GM18508 (cell line): ENCODE data around the gene IRX2.

Source experiments
- ATAC-seq: cut with Tn5 transposase; IDR thresholded peaks from one replicate; pipeline ENCODE4 v1.9.1; 2021; ENCODE audit warnings: moderate number of reproducible peaks; ENCODE audit not compliant: insufficient read depth, unreplicated experiment

Gene IRX2

DNA sequence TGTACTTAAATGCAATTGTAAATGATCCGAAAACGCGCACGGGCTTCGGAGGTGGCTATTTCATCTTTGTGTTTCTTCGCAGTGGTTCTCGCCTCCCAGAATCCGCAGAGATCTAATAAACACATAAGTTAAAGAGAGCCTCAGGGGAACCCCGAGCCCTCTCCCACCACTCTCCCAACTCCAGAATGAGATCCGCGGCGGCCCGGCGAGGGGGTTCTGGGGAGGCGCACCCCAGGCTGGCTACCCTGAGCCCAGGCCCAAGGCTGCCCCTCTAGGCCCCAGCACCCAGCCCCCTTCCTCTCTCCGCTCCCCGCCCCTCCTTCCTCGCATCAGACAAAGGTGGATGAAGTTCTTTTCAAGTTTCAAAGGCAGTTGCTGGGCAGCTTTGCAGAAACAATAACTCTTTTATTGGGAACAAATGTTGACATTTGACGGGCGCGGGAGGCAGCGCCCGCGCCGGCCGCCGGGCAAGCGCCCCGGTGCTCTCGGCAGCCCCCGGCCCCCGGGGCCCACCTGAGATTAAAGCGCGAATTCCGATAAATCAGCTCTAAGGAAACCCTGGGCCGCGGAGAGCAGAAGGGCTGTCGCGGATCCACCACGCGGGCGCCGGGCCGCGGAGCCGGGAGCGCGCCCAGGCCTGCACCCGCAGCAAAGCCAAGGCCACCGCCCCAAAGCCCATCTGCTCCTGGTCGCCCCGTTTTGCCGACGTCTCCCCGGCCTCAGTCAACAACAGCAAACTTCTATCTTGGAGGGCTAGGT is 8.4 kb downstream of the IRX2 start:
- ATAC-seq, result no peak

DNA sequence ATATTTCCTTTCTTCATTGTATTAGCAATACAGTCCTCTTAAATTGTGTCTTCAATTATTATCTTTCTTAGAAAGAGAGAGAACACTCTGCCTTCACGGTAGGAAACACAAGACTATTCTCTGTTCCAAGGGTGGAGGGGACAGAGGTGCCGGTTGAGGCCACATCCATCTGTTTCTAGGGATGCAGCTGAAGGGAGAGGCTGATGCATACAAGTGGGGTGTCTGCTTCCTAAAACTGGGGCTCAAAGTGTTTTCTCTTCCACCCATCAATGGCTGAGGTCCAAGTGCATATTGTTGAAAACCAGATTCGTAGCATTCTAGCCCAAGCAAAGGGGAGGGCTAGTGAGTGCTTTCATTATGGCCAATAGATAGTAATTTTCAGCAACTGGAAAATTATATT is 9.5 kb downstream of the IRX2 start:
- no peak for ATAC-seq

DNA sequence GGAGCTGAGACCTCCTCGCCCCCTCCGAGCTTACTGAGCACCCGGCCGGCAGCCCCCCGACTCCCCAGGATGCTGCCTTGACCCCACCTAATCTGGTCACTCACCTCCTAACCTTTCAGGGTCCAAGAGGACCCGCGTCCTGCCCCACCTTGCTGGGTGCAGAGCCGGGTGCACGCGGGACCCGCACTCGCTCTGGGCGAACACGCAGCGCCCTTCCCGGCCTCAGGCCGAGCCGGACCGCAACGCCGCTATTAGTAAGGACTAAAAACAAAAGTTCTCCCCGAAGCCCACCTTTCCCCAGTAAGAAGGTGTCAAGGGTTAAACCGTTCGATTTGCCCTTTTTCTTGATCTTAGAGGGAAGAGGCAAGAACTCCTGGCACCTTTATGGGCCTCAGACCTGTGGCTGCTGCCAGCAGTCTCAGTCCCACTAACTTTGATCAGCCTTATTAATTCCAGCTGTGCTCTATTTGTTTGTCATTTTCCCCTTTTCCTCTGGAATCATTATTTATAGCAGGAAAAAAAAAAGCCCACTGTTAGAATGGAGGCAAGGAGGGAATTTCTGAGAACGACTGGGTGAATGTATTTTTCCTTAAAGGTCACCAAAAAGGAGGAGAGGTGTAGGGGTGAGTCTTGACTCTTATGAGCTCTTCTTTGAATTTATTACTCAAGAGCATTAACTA is 10.5 kb downstream of the IRX2 start:
- ATAC-seq, result no peak

DNA sequence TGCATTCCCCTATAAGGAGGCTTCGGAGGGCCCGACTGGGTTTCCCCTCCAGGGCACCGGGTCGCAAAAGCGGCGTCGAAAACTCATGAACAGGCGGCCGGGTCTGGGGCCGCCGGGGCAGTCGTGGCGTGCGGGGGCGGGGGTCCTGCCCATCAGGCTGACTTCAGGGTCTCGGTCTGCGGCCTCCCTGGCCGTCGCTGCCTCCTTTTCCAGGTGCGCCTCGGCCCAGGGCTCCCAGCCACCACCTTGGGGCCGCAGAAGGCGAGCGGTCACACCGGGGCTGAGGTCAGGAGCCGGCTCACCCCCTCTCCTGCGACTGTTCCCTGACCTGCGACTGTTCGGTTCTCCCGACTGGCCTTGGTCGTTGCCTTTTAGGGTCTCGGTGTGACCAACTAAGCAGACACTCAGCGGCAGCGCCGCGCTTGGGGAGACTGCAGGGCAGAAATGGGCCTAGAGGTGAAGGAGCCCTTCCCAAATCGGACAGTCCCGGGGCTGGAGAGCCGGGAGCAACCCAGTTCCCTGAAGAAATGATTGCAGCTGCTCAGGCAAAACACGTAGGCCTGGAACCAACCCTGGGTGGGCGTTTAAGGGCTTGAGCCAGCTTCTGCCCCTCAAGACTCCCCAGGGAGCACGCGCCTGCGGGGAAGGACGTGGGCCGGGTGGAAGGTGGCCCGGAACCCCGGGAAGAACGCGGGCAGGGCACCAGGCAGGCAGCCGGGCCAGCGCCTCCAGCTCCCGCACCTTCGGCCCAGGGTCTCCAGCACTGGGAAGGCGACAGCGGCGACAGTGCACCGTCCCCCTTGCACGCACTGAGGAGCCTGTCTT is 11.2 kb downstream of the IRX2 start:
- no peak for ATAC-seq

DNA sequence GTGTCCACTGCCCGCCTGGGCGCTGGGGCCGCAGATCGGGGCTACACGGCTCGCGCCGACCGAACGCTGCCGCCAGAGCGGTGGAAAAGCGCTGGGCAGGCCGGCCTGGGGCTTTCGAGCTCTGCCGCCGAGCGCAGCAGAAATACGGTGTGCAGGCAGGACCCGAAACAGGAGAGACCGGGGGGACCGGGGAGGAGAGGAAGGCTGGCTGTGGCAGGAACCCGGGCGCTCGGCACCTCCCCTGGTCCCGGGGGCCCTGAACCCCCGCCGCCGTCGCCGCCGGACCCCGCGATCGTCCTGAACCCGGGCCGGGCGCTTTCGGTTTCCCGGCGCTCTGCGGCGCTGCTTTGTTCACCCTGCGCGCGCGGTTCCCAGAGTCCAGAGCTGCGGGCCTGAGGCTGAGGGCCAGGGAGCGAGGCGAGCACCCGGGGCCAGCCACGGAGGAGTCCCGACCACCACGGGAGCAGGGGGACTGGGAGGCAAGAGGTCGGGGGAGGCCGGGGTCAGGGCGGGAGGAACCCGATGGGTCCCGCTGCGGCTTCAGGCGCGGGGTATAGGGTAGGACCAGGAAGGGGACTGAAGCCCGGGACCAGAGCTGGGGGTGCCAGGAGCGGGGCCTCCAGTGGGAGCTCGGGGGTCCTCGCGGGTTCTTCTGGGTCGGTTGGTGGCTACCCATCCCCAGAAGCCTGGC is 12.0 kb downstream of the IRX2 start:
- no peak for ATAC-seq

DNA sequence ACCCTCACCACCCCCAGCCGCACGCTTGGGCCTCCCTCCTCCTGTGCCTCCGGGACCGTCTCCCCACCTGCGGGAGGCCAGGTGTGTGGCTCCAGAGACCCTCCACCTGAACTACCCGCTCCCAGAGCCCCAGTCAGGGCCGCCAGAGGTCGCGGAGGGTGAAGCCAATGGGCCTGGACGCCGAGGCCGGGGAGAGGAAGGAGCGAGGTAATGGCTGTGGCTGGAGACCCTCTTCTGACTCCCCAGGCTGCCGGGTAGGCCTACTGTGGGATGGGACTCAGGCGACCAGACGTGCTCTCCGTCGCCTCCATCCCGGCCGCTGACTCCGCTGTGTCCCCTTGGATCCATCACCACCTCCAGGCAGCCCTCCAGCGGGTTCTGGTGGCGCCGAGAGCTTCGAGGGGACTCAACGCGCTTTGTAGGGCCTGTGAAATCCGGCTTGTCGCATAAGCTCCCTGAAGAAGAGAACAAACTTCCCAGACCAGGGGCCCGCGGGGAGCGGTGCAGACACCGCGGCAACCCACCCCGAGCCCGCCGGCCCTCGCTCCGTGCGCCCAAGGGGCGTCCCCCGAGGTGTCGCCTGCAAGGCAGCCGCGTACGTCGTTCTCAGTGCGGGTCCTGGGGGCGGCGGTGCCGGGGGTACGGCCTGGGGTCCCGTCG is 12.6 kb downstream of the IRX2 start:
- no peak for ATAC-seq

DNA sequence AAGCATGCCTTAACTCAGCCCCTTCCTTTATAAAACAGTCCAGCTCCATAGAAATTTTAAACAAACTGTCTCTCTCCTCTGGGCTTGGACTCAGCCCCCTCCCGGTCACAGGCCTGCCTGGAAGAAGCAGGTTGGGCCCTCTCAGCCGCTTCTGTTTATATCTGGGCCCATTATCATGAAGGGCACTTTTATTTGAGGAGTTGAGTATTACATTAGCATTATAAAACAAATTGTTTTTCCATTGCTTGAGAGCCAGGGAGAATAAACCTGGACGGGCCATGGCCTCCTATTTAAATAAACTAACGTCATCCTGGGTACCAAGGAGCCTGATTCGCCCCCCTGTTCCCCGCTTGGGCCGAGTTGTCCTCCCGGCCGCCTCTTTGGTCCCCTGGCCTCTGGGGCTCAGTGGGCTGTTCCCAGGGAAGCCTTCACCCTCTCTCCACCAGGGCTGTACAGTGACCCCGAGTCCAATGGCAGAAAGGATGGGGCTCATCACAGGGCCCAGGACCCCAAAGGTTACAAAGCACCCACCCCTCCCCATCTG is 13.2 kb downstream of the IRX2 start:
- ATAC-seq, result no peak

DNA sequence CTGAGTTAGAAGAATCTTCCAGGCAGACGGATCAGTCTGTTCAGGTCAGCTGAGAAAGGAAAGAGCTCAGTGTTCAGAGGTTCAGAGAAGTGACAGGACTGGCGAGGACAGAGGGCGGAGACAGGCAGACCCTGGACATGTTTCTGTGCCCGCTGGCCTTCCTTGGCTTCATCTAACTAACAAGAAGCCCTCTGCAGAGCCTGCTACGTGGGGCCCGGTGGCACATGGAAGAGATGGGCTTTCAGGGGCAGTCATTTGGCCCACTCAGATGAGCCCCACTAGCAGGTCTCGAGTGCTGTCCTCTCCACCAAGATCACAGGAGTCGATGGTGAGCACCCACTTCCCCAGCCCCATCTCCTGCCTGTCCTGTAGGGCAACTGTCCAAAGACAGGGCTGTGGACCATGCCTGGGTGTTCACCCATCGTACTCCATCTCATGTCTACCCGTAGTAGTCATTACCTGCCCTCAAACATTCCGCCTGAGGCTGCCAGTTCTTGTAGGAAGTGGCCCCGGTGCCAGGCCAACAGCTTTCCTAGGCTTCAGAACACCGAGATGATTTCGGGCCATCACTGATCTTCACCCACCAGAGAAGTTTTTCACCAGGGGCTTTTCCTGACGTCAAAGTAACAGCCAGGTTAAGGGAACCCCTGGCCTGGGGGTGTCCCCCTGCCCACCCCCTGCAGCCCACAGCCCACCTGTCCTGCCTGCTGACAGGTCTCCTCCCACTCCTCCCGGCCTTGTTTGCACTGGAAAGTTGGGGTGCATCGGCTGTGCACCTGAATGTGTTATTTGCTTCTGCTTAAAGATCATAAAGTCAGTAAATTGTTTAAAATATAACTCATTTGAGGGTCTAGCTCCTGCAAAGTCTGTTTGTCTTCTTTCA is 14.0 kb downstream of the IRX2 start:
- no peak for ATAC-seq

DNA sequence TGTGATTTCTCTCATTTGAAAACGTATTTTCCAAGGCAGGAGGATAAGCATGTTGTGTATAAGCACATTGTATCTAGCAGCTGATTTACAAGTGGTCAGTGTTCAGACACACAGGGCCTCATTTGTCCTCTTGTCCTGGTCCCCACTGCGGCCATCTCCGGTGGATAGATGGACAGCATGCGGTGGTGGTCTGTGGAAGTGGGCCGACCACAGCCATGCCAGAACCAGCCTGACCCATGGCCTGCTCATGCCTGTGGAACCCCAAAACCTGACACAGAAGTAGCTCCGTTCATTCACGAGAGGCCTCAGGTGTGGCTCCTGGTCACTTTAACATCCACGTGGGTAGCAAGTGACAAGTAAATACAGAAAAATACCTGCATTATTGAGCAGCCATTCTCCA is 14.6 kb downstream of the IRX2 start:
- ATAC-seq, result no peak

DNA sequence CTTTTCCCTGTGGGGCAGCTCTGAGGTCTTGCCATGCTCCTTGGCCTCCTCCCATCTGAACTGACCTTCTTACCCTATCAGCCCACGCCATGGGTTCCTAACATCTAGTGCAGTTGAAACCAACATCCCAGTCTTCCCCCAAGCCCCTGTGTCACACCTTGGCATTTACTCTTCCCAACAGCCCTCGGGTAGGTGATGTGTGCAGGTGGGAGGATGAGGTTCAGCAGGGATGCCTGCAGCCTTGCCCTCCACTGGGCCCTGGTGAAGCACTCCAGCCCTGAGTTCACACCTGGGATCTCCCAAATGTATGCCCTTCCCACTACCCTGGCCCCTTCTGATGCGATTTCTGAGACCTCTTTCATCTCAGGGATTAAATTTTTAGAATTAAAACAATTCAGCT is 15.5 kb downstream of the IRX2 start:
- no peak for ATAC-seq

DNA sequence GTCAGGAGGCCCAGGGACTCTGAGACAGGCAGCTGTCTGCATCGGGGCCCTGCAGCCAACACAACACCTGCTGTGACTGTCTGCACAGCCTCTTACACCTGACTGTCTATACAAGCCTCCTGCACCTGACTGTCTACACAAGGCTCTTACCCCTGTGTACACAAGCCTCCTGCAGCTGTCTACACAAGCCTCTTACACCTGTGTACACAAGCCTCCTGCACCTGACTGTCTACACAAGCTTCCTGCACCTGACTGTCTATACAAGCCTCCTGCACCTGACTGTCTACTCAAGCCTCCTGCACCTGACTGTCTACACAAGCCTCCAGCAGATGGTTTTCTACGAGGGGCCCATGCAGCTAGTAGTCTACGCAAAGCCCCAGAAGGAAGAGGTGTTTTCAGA is 18.6 kb downstream of the IRX2 start:
- ATAC-seq, result no peak

DNA sequence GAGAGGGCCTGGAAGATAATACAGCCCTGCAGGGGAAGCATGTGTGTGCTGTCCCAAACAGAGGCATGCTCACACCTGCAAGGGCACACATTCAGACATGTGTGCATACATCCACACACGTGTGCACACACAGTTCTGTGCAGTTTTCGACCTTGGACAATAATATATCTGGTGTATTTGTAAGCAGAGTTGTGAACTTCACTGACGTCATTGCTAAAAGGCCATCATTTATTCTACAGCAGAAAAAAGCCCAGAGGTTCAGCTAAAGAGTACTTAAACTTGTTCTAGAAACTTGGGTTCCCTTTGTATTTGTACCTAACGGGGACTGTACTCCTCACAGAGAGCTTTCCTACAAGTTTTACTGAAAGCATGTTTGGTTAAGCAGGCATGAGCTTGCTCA is 19.5 kb downstream of the IRX2 start:
- ATAC-seq, result no peak

DNA sequence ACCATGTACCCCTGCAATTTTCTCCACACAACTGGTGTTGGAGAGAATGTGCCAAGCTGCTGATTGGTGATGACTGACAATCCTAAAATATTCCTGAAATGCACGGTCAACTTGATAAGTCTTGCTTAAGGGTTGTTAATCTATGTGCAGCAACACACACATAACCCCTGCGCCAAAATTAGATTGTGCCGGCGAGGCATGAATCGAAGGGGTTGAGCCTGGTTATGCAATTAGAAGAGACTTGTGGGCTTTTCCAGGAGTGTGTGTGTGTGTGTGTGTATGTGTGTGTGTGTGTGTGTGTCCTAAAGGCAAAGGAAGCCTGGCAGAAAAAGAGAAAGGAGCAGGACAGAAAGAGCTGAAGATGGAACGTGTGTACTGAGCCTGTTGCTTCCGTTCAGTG is 22.3 kb downstream of the IRX2 start:
- ATAC-seq, result no peak

DNA sequence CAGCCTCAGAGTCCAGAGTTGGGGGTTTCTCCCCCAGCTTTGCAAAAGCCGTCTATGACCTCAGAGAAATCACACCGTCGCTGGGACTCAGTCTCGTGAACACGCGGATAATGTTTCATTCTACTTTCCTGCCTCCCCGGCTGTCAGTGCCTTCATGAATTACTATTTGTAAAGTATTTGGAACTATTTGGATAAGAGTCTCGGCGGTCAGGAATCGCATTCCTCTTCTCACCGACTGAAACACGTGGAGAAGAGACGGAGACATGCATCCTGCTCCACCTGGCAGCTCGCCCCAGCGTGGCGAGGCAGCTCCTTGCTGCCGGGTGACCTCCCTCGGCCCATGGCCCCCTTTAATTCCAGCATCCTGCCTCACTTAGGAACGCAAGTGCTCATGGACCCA is 23.9 kb downstream of the IRX2 start:
- no peak for ATAC-seq

DNA sequence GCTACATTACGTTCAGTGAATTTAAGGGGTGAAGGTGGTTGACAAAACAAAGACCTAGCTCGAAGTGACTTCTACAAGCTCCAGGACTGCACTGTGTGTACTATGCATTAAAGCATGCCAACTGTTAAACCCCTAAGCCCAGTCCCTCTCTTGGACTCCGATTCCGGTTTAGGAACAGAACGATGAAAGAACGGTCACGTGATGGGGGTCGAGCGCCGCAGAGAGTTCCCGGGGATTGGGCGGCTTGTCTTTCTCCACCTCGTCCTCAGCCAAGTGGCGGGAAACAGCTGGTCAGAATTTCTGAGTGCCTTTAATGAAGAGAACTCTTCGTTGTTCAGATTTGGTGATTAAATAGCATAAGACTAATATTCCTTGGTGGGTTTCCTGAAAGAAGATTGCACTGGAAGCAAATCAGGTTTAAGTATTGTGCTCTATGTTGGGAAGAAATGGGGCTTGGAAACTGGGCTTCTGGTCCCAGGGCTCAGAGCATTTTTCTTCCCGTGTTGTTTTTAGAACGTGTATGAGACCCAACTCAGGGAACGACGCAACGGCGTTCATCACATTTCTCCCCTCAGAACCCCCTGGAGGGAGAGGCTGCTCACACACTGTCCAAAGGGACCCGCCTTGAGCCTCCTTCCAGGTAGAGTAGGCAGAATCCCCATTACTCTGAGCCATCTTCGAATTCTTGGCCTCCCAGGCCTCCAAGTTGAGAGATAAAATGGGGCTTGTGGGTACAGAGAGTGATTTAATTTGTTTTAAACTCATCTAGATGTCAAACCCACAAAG is 25.3 kb downstream of the IRX2 start:
- ATAC-seq, result no peak

DNA sequence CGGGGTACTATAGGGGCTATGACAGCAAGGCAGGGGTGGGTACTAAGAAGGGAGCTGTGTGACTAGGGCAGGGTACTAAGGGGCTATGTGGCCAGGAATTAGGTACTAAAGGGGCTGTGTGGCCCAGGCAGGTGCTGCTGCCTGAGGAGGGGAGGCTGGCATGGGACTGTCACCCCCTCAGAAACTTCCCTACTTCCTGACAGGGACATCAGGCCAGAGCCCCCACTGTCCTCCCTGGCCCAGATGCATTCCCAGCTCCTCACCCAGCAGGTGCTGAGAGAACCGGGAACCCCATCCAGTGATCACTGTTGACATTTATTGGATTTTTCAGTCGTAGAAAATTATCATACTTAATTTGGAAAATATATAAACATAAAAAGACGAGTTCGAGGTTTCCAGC is 26.6 kb downstream of the IRX2 start:
- ATAC-seq, result no peak

DNA sequence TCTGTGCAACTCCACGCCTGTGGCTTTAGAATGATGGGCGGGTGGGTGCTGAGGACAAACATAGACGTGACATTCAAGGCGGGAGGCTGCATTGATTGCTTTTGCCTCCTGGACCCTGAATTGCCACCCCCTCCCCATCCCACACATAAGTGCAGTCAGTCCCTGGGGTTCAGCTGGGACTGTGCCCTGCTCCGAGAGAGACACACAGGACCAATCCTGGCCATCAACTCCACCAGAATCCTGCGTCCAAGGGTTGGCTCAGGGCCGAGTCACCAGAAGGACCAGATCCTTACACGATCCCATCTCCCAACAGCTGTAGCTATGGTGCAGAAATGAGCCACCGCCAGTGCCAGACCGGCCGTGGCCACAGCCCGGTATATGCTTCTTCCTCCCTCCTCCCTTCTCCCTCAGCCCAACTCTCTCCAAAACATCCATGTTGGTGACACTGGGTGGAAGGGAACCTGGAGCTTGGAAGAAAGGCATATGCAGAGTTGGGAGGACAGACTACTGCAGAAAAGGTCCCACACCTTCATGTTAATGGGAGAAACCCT is 27.4 kb downstream of the IRX2 start:
- no peak for ATAC-seq

DNA sequence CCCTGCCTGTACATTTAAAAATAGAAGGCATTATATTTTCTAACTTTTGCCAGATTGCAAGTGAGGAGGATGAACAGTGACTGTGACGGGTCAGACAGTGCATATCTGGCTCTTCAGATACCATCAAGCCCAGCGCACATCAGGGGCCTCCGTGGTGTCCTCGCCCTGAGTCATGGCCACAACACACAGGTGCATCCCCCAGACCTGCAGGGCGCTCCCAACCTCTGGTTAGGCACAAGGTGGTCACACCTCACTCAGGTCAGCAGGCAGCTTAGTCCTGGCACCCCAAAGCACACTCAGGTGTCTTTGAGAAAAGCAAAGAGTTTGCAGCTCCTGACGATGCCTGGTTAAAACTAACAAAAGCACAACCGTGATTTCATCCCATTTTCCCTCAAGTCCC is 28.6 kb downstream of the IRX2 start:
- no peak for ATAC-seq
